ENCODE measurements around the gene TP73.

TP73 gene

GRCh38 chr1:3761296-3762010, 109.1 kb downstream of the TP73 start:
- no peak for TF ChIP-seq CTCF (IDR thresholded peaks at IDR 0.05; ENCODE audit: low read depth, low read length)
- H3K4me3 ChIP-seq (ENCODE audit: low read depth, low read length) = no peak overlapping the region

GRCh38 chr1:3762151-3762872, 110.0 kb downstream of the TP73 start:
- TF ChIP-seq CTCF (IDR thresholded peaks at IDR 0.05; ENCODE audit: low read depth, low read length) = no peak
- no peak overlapping the region for H3K4me3 ChIP-seq (ENCODE audit: low read depth, low read length)

GRCh38 chr1:3762873-3763228, 110.5 kb downstream of the TP73 start:
- H3K4me3 ChIP-seq (ENCODE audit: low read depth, low read length) = no peak overlapping the region
- no peak for TF ChIP-seq CTCF (IDR thresholded peaks at IDR 0.05; ENCODE audit: low read depth, low read length)

- H3K4me3 ChIP-seq (ENCODE audit: low read depth, low read length) = no peak overlapping the region
- no peak for TF ChIP-seq CTCF (IDR thresholded peaks at IDR 0.05; ENCODE audit: low read depth, low read length)
These were observed 111.2 kb downstream of the TP73 start for GRCh38 chr1:3763351-3764125.

- no peak for TF ChIP-seq CTCF (IDR thresholded peaks at IDR 0.05; ENCODE audit: low read depth, low read length)
These were observed 115.1 kb downstream of the TP73 start for GRCh38 chr1:3767328-3767925.

GRCh38 chr1:3768811-3769390, 116.6 kb downstream of the TP73 start:
- TF ChIP-seq CTCF (IDR thresholded peaks at IDR 0.05; ENCODE audit: low read depth, low read length) = no peak
- H3K4me3 ChIP-seq (ENCODE audit: low read depth, low read length) = no peak overlapping the region

More at GRCh38 chr1:3767328-3767925, 115.1 kb downstream of the TP73 start:
- no peak overlapping the region for H3K4me3 ChIP-seq (ENCODE audit: low read depth, low read length)

Data from WI38 (cell line).